HepG2 (cell line): ENCODE results near the gene ATP6V0E1. TPM values are rescaled to one million over a fixed set of nuclear protein-coding genes. Genes with fewer than 3 reads are reported as not detected.

Experiments used
- AKAP8 ChIP-seq: sonication (generic); formaldehyde crosslinking; IDR thresholded peaks from 2 replicates; pipeline ENCODE4 v1.5.1; 2020; ENCODE audit warnings: mild to moderate bottlenecking, missing genetic modification reagents
- FOSL2 ChIP-seq: sonication (generic); formaldehyde crosslinking; IDR thresholded peaks from 2 replicates; pipeline ENCODE4 v1.4.0; 2020; ENCODE audit warnings: missing genetic modification reagents
- GTF2F1 ChIP-seq: fragments of 150-350 bp; IDR thresholded peaks from 2 replicates; pipeline ENCODE4 v1.6.1; 2014; ENCODE audit warnings: low read length
- HOXA3 ChIP-seq: sonication (generic); formaldehyde crosslinking; IDR thresholded peaks from 2 replicates; pipeline ENCODE4 v1.5.0; 2020; ENCODE audit warnings: missing genetic modification reagents
- JDP2 ChIP-seq: sonication (generic); formaldehyde crosslinking; IDR thresholded peaks from 2 replicates; pipeline ENCODE4 v1.8.1; 2022; ENCODE audit warnings: missing genetic modification reagents, borderline replicate concordance
- KAT8 ChIP-seq: IDR thresholded peaks from 2 replicates; pipeline ENCODE4 v1.6.1; 2016; ENCODE audit warnings: missing genetic modification reagents, missing compliant biosample characterization
- KDM6A ChIP-seq: IDR thresholded peaks from 2 replicates; pipeline ENCODE4 v1.6.1; 2016; ENCODE audit warnings: low read depth
- NR3C1 ChIP-seq: sonication (generic); formaldehyde crosslinking; IDR thresholded peaks from 2 replicates; pipeline ENCODE4 v1.4.0; 2020; ENCODE audit warnings: missing genetic modification reagents
- NRL ChIP-seq: sonication (generic); formaldehyde crosslinking; IDR thresholded peaks from 2 replicates; pipeline ENCODE4 v1.5.0; 2020; ENCODE audit warnings: missing genetic modification reagents, mild to moderate bottlenecking, moderate library complexity, borderline replicate concordance
- RFXANK ChIP-seq: IDR thresholded peaks from 2 replicates; pipeline ENCODE4 v1.6.1; 2016
- SALL1 ChIP-seq: sonication (generic); formaldehyde crosslinking; IDR thresholded peaks from 2 replicates; pipeline ENCODE4 v1.8.0; 2022; ENCODE audit warnings: mild to moderate bottlenecking, missing genetic modification reagents
- THAP11 ChIP-seq: IDR thresholded peaks from 2 replicates; pipeline ENCODE4 v1.6.1; 2016; ENCODE audit warnings: missing biosample characterization, missing genetic modification reagents
- TOPORS ChIP-seq: sonication (generic); formaldehyde crosslinking; IDR thresholded peaks from 2 replicates; pipeline ENCODE4 v1.8.0; 2023; ENCODE audit warnings: mild to moderate bottlenecking, missing genetic modification reagents
- U2AF1 ChIP-seq: fragments of 200-400 bp; formaldehyde crosslinking; optimal IDR thresholded peaks from 2 replicates; pipeline ENCODE3; 2017; ENCODE audit warnings: mild to moderate bottlenecking, low read depth, low read length
- ZBTB21 ChIP-seq: sonication (generic); formaldehyde crosslinking; IDR thresholded peaks from 2 replicates; pipeline ENCODE4 v1.4.0; 2020; ENCODE audit warnings: missing genetic modification reagents
- ZNF121 ChIP-seq: sonication (generic); formaldehyde crosslinking; IDR thresholded peaks from 2 replicates; pipeline ENCODE4 v1.5.0; 2020; ENCODE audit warnings: mild to moderate bottlenecking, missing genetic modification reagents
- ZNF180 ChIP-seq: sonication (generic); formaldehyde crosslinking; IDR thresholded peaks from 2 replicates; pipeline ENCODE4 v1.4.0; 2020; ENCODE audit warnings: low read depth, missing genetic modification reagents, borderline replicate concordance
- ZNF3 ChIP-seq: IDR thresholded peaks from 2 replicates; pipeline ENCODE4 v1.7.0; 2017; ENCODE audit warnings: inconsistent platforms
- ZNF329 ChIP-seq: sonication (generic); formaldehyde crosslinking; IDR thresholded peaks from 2 replicates; pipeline ENCODE4 v1.9.0; 2021; ENCODE audit warnings: low read depth, mild to moderate bottlenecking, missing genetic modification reagents
- ZNF33A ChIP-seq: sonication (generic); formaldehyde crosslinking; IDR thresholded peaks from 2 replicates; pipeline ENCODE4 v1.5.1; 2020; ENCODE audit warnings: missing genetic modification reagents, mild to moderate bottlenecking, moderate library complexity, borderline replicate concordance
- ZNF484 ChIP-seq: sonication (generic); formaldehyde crosslinking; IDR thresholded peaks from 2 replicates; pipeline ENCODE4 v1.5.1; 2020; ENCODE audit warnings: mild to moderate bottlenecking, low read depth, missing genetic modification reagents, borderline replicate concordance
- ZSCAN30 ChIP-seq: sonication (generic); formaldehyde crosslinking; IDR thresholded peaks from 2 replicates; pipeline ENCODE4 v1.5.0; 2020; ENCODE audit warnings: mild to moderate bottlenecking, missing genetic modification reagents
- polyA plus RNA-seq, 8 experiments: library from polyadenylated mRNA; depleted of rRNA in 3 of 8; stranded (reverse) in 7 of 8; unstranded in 1 of 8; fragments of >200 nt; fragmentation: Illumina TruSeq in 4 of 8; extraction: Trizol in 4 of 8; gene quantifications; 2 replicates each; pipeline versions ENCODE4 v1.2.1 to v1.2.3, GENCODE V29; 2011 to 2016; ENCODE audit warnings: low read depth in 4 of 8, missing spikeins in 1 of 8, mixed read lengths in 1 of 8; ENCODE audit not compliant: insufficient read depth in 1 of 8
- total RNA-seq, 5 experiments: library from RNA; depleted of rRNA; stranded (reverse); fragments of >200 nt; fragmentation: Illumina TruSeq; extraction: Trizol; gene quantifications; 2 replicates each; pipeline ENCODE4 v1.2.3, GENCODE V29; 2016; ENCODE audit warnings: low read depth in 1 of 5
- TF ChIP-seq, protein P1 (sequence below): sonication (generic); formaldehyde crosslinking; IDR thresholded peaks from 2 replicates; pipeline ENCODE4 v1.8.1; 2023; ENCODE audit warnings: mild to moderate bottlenecking, missing genetic modification reagents
- TF ChIP-seq, protein P2 (sequence below): sonication (generic); formaldehyde crosslinking; IDR thresholded peaks from 2 replicates; pipeline ENCODE4 v1.4.0; 2020; ENCODE audit warnings: missing genetic modification reagents
- TF ChIP-seq, protein P3 (sequence below): sonication (generic); formaldehyde crosslinking; IDR thresholded peaks from 2 replicates; pipeline ENCODE4 v1.4.0; 2020; ENCODE audit warnings: missing genetic modification reagents
- TF ChIP-seq, protein P4 (sequence below): sonication (generic); formaldehyde crosslinking; IDR thresholded peaks from 2 replicates; pipeline ENCODE4 v1.5.0; 2020; ENCODE audit warnings: mild to moderate bottlenecking, missing genetic modification reagents

Gene ATP6V0E1
- total and polyA plus RNA-seq, 2 of the 13 experiments (the other 11 are each of a cell fraction or from before 2014, with no cell fraction given): 143 to 215 TPM

DNA sequence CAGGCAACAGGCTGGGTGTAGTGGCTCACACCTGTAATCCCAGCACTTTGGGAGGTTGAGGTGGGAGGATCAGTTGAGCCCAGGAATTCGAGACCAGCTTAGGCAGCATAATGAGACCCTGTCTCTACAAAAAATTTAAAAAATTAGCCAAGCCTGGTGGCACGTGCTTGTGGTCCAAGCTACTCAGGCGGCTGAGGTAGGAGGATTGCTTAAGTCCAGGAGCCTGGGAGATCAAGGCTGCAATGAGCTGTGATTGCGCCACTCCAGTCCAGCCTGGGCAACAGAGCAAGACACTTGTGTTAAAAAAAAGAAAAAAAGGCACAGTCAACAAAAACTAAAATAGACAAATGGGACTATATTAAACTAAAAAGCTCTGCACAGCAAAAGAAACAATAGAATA is 29.3 kb downstream of the ATP6V0E1 start (continued):
- TF ChIP-seq, protein P1, sequence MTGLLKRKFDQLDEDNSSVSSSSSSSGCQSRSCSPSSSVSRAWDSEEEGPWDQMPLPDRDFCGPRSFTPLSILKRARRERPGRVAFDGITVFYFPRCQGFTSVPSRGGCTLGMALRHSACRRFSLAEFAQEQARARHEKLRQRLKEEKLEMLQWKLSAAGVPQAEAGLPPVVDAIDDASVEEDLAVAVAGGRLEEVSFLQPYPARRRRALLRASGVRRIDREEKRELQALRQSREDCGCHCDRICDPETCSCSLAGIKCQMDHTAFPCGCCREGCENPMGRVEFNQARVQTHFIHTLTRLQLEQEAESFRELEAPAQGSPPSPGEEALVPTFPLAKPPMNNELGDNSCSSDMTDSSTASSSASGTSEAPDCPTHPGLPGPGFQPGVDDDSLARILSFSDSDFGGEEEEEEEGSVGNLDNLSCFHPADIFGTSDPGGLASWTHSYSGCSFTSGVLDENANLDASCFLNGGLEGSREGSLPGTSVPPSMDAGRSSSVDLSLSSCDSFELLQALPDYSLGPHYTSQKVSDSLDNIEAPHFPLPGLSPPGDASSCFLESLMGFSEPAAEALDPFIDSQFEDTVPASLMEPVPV (CRISPR knock-in tag): no peak
- TF ChIP-seq, protein P2, sequence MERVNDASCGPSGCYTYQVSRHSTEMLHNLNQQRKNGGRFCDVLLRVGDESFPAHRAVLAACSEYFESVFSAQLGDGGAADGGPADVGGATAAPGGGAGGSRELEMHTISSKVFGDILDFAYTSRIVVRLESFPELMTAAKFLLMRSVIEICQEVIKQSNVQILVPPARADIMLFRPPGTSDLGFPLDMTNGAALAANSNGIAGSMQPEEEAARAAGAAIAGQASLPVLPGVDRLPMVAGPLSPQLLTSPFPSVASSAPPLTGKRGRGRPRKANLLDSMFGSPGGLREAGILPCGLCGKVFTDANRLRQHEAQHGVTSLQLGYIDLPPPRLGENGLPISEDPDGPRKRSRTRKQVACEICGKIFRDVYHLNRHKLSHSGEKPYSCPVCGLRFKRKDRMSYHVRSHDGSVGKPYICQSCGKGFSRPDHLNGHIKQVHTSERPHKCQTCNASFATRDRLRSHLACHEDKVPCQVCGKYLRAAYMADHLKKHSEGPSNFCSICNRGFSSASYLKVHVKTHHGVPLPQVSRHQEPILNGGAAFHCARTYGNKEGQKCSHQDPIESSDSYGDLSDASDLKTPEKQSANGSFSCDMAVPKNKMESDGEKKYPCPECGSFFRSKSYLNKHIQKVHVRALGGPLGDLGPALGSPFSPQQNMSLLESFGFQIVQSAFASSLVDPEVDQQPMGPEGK (CRISPR knock-in tag): no peak
- TF ChIP-seq ZNF180 (no peak), HOXA3 (0 out of 2 replicates have a peak, but pooled peaks have one; percentile 17), SALL1 (CRISPR knock-in tag) (peak; percentile 11; the same call in 1 of the 2 replicates), FOSL2 (CRISPR knock-in tag) (peak; percentile 33), JDP2 (CRISPR knock-in tag) (no peak), ZBTB21 (CRISPR knock-in tag) (no peak), AKAP8 (no peak), NRL (CRISPR knock-in tag) (no peak), ZNF484 (CRISPR knock-in tag) (no peak), GTF2F1 (no peak), THAP11 (CRISPR knock-in tag) (no peak), TOPORS (CRISPR knock-in tag) (no peak), RFXANK (CRISPR knock-in tag) (no peak), ZNF33A (CRISPR knock-in tag) (no peak), ZNF329 (CRISPR knock-in tag) (no peak), KAT8 (no peak), NR3C1 (no peak), ZNF121 (CRISPR knock-in tag) (peak; percentile 99), ZNF3 (peak; percentile 60; the same call in 1 of the 2 replicates), ZSCAN30 (no peak), U2AF1 (no peak), KDM6A (CRISPR knock-in tag) (no peak)
- TF ChIP-seq, protein P3, sequence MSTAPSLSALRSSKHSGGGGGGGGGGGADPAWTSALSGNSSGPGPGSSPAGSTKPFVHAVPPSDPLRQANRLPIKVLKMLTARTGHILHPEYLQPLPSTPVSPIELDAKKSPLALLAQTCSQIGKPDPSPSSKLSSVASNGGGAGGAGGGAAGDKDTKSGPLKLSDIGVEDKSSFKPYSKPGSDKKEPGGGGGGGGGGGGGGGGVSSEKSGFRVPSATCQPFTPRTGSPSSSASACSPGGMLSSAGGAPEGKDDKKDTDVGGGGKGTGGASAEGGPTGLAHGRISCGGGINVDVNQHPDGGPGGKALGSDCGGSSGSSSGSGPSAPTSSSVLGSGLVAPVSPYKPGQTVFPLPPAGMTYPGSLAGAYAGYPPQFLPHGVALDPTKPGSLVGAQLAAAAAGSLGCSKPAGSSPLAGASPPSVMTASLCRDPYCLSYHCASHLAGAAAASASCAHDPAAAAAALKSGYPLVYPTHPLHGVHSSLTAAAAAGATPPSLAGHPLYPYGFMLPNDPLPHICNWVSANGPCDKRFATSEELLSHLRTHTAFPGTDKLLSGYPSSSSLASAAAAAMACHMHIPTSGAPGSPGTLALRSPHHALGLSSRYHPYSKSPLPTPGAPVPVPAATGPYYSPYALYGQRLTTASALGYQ: no peak
- TF ChIP-seq, protein P4, sequence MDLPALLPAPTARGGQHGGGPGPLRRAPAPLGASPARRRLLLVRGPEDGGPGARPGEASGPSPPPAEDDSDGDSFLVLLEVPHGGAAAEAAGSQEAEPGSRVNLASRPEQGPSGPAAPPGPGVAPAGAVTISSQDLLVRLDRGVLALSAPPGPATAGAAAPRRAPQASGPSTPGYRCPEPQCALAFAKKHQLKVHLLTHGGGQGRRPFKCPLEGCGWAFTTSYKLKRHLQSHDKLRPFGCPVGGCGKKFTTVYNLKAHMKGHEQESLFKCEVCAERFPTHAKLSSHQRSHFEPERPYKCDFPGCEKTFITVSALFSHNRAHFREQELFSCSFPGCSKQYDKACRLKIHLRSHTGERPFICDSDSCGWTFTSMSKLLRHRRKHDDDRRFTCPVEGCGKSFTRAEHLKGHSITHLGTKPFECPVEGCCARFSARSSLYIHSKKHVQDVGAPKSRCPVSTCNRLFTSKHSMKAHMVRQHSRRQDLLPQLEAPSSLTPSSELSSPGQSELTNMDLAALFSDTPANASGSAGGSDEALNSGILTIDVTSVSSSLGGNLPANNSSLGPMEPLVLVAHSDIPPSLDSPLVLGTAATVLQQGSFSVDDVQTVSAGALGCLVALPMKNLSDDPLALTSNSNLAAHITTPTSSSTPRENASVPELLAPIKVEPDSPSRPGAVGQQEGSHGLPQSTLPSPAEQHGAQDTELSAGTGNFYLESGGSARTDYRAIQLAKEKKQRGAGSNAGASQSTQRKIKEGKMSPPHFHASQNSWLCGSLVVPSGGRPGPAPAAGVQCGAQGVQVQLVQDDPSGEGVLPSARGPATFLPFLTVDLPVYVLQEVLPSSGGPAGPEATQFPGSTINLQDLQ (CRISPR knock-in tag): no peak
